ENCODE measurements around the gene HTRA2.
A peak's percentile ranks its signal among the peaks of the same experiment; 100 is the strongest.
"Not testable (repeated sequence)": the region's sequence is repeated elsewhere in the genome, so short reads cannot be mapped to it uniquely, and the experiment has no call there.

Gene HTRA2

GRCh38 chr2:74560591-74560990 lies 30.9 kb downstream of the HTRA2 start:
- H3K27ac ChIP-seq (replicated peaks): no peak overlapping the region
- no peak overlapping the region for H3K4me3 ChIP-seq (replicated peaks; ENCODE audit: insufficient read depth, low read length)
- no peaks in the 10 kb centered on the region for H3K27me3 ChIP-seq (ENCODE audit: insufficient read depth, poor library complexity, severe bottlenecking)
- TF ChIP-seq GABPA (IDR thresholded peaks at IDR 0.05; ENCODE audit: low read depth) (no peak), REST (IDR thresholded peaks at IDR 0.05; ENCODE audit: insufficient replicate concordance, low read depth) (no peak), CTCF (IDR thresholded peaks at IDR 0.05; ENCODE audit: insufficient read depth, low read length) (no peak), SPI1 (IDR thresholded peaks at IDR 0.05; ENCODE audit: borderline replicate concordance, low read depth) (no peak), POLR2AphosphoS5 (IDR thresholded peaks at IDR 0.05; ENCODE audit: low read depth) (no peak)
- no peak for DNase-seq (ENCODE audit: low read depth in 1 of 2, low spot score in 1 of 2)

GRCh38 chr2:74561022-74561421 lies 31.3 kb downstream of the HTRA2 start:
- not testable (repeated sequence) for H3K27ac ChIP-seq (replicated peaks); DNase-seq (ENCODE audit: low read depth in 1 of 2, low spot score in 1 of 2); H3K4me3 ChIP-seq (replicated peaks; ENCODE audit: insufficient read depth, low read length); H3K27me3 ChIP-seq (ENCODE audit: insufficient read depth, poor library complexity, severe bottlenecking)

GRCh38 chr2:74562126-74562775 lies 32.5 kb downstream of the HTRA2 start:
- peak overlapping the region; percentile 32; the same call in 1 of the 2 replicates for H3K27ac ChIP-seq (replicated peaks)
- no peak for DNase-seq (ENCODE audit: low read depth in 1 of 2, low spot score in 1 of 2)
- no peaks in the 10 kb centered on the region for H3K27me3 ChIP-seq (ENCODE audit: insufficient read depth, poor library complexity, severe bottlenecking)
- TF ChIP-seq GABPA (IDR thresholded peaks at IDR 0.05; ENCODE audit: low read depth): no peak
- H3K4me3 ChIP-seq (replicated peaks; ENCODE audit: insufficient read depth, low read length): no peak overlapping the region

- DNase-seq (ENCODE audit: low read depth in 1 of 2, low spot score in 1 of 2): no peak
- TF ChIP-seq CTCF (IDR thresholded peaks at IDR 0.05; ENCODE audit: insufficient read depth, low read length): no peak
- no peak for TF ChIP-seq REST (IDR thresholded peaks at IDR 0.05; ENCODE audit: insufficient replicate concordance, low read depth)
- TF ChIP-seq GABPA (IDR thresholded peaks at IDR 0.05; ENCODE audit: low read depth): no peak
- no peak for TF ChIP-seq POLR2AphosphoS5 (IDR thresholded peaks at IDR 0.05; ENCODE audit: low read depth)
- no peak for TF ChIP-seq SPI1 (IDR thresholded peaks at IDR 0.05; ENCODE audit: borderline replicate concordance, low read depth)
- H3K27me3 ChIP-seq (ENCODE audit: insufficient read depth, poor library complexity, severe bottlenecking): no peaks in the 10 kb centered on the region
- no peak overlapping the region for H3K27ac ChIP-seq (replicated peaks)
- no peak overlapping the region for H3K4me3 ChIP-seq (replicated peaks; ENCODE audit: insufficient read depth, low read length)
These were observed 34.5 kb downstream of the HTRA2 start for GRCh38 chr2:74564222-74564621.
